ENCODE measurements around the gene POLD1.

The POLD1 gene

DNA sequence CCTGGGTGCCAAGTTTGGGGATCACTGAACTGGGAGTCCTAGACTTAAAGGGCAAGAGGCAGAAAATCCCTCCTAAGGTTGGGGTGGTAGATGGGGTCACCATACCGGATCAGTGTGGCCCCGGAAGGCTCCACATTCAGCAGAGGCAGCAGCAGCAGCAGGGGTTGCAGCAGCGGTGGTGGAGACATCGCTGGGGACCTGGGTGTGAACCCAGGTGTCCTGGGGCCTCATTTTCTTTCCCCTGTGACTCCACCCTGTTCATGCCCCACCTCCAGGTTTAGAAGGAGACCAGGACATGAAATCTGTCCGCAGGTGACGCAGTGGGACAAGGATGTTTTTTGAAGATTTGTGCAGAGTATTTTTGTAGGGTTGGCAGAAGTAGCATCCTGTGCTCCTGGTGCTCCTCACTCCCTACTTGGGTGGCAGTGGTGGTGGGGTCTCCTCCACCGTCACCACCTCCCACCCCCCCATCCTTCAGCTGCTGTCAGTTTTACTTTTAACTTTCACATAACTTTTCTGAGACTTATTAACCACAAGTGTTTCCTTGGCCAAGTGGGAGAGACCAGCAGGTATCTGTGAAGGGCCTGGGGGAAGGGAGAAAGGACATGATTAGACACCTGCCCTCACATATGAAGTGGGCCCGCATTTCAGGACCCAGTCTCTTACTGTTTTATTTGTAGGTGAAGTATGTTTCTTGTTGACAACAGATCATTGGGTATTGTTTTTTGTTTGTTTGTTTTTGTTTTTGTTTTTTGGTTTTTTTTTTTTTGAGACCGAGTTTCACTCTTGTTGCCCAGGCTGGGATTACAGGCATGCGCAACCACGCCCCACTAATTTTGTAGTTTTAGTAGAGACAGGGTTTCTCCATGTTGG, 18.5 kb upstream of the POLD1 start, which contains the start of gene NAPSA:
NAPSA (minus strand) TSS at position 206 of the 873 bp plus-strand sequence; CDS start at position 188, 18 bp downstream.
- Histone ChIP-seq H4K20me1 (ENCODE audit: control insufficient read depth, insufficient read depth, low read depth, low read length) (no peaks in the 10 kb centered on the region), H3K4me3 (ENCODE audit: low read length) (peak within 1 kb of the TSS; percentile 21), H3K27ac (ENCODE audit: low read depth, low read length) (peak within 1 kb of the TSS; percentile 69), H3F3A (ENCODE audit: control insufficient read depth, insufficient read depth) (peaks cover 16% of the 10 kb centered on the region), H3K27me3 (ENCODE audit: control insufficient read depth, low read length) (no peaks in the 10 kb centered on the region), H3K4me1 (ENCODE audit: control insufficient read depth, low read length) (peaks cover 81% of the 10 kb centered on the region), H3K9me2 (replicated peaks; ENCODE audit: control insufficient read depth, low read length) (no peaks in the 10 kb centered on the region), H3K9me3 (ENCODE audit: control insufficient read depth, insufficient read depth, low read length) (peaks cover 3% of the 10 kb centered on the region; the same call in 1 of the 2 replicates), H3K79me2 (ENCODE audit: control insufficient read depth, low read length) (peaks cover 9% of the 10 kb centered on the region; the same call in 1 of the 2 replicates), H3K4me2 (ENCODE audit: low read length) (peak within 1 kb of the TSS; percentile 53), H3K36me3 (ENCODE audit: control insufficient read depth, low read length) (peaks cover 4% of the 10 kb centered on the region; the same call in 1 of the 2 replicates)
- TF ChIP-seq CTCF (IDR thresholded peaks at IDR 0.05; ENCODE audit: low read depth, low read length, poor library complexity, severe bottlenecking) = no peak

GRCh38 chr19:50368649-50369570, 15.2 kb upstream of the POLD1 start:
- TF ChIP-seq EZH2phosphoT487 (IDR thresholded peaks at IDR 0.05; ENCODE audit: borderline replicate concordance, low read length) (no peak), CTCF (IDR thresholded peaks at IDR 0.05; ENCODE audit: low read depth, low read length, poor library complexity, severe bottlenecking) (peak; percentile 85)
- peak overlapping the region; percentile 75 for H3K4me3 ChIP-seq (ENCODE audit: low read length)
- no peaks in the 10 kb centered on the region for H4K20me1 ChIP-seq (ENCODE audit: control insufficient read depth, insufficient read depth, low read depth, low read length)
- H3K4me2 ChIP-seq (ENCODE audit: low read length) = peak overlapping the region; percentile 90
- H3K4me1 ChIP-seq (ENCODE audit: control insufficient read depth, low read length) = peaks cover 52% of the 10 kb centered on the region
- peaks cover 9% of the 10 kb centered on the region; the same call in 1 of the 2 replicates for H3K79me2 ChIP-seq (ENCODE audit: control insufficient read depth, low read length)
- H3F3A ChIP-seq (ENCODE audit: control insufficient read depth, insufficient read depth) = peaks cover 9% of the 10 kb centered on the region
- H3K9me3 ChIP-seq (ENCODE audit: control insufficient read depth, insufficient read depth, low read length) = no peaks in the 10 kb centered on the region
- no peaks in the 10 kb centered on the region for H3K36me3 ChIP-seq (ENCODE audit: control insufficient read depth, low read length)
- H3K27me3 ChIP-seq (ENCODE audit: control insufficient read depth, low read length) = no peaks in the 10 kb centered on the region
- no peaks in the 10 kb centered on the region for H3K9me2 ChIP-seq (replicated peaks; ENCODE audit: control insufficient read depth, low read length)
- peak overlapping the region; percentile 49 for H3K27ac ChIP-seq (ENCODE audit: low read depth, low read length)

DNA sequence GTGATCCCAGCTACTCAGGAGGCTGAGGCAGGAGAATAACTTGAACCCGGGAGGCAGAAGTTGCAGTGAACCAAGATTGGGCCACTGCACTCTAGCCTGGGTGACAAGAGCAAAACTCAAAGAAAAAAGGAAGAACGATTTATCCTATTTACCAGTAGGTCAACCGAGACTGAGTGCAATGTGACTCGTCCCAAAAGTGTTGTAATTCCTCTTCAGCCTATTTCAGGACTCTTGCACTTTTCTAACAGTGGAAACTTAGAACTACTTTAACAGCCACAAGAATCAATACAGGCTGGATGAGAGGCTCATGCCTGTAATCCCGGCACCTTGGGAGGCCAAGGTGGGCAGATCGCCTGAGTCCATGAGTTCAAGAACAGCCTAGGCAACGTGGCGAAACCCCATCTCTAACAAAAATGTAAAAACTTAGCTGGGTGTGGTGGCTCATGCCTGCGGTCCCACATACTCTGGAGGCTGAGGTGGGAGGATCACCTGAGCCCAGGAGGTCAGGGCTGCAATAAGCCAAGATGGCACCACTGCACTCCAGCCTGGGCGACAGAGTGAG, 12.2 kb upstream of the POLD1 start:
- H3K4me1 ChIP-seq (ENCODE audit: control insufficient read depth, low read length) = peaks cover 34% of the 10 kb centered on the region
- H3K9me2 ChIP-seq (replicated peaks; ENCODE audit: control insufficient read depth, low read length) = no peaks in the 10 kb centered on the region
- H3K27ac ChIP-seq (ENCODE audit: low read depth, low read length) = no peak overlapping the region
- no peak overlapping the region for H3K4me2 ChIP-seq (ENCODE audit: low read length)
- H3F3A ChIP-seq (ENCODE audit: control insufficient read depth, insufficient read depth) = peaks cover 5% of the 10 kb centered on the region; the same call in 1 of the 2 replicates
- H3K36me3 ChIP-seq (ENCODE audit: control insufficient read depth, low read length) = peaks cover 3% of the 10 kb centered on the region; the same call in 1 of the 2 replicates
- no peaks in the 10 kb centered on the region for H4K20me1 ChIP-seq (ENCODE audit: control insufficient read depth, insufficient read depth, low read depth, low read length)
- H3K4me3 ChIP-seq (ENCODE audit: low read length) = no peak overlapping the region
- H3K79me2 ChIP-seq (ENCODE audit: control insufficient read depth, low read length) = peaks cover 10% of the 10 kb centered on the region; the same call in 1 of the 2 replicates
- no peaks in the 10 kb centered on the region for H3K27me3 ChIP-seq (ENCODE audit: control insufficient read depth, low read length)
- H3K9me3 ChIP-seq (ENCODE audit: control insufficient read depth, insufficient read depth, low read length) = no peaks in the 10 kb centered on the region
- TF ChIP-seq CTCF (IDR thresholded peaks at IDR 0.05; ENCODE audit: low read depth, low read length, poor library complexity, severe bottlenecking) = no peak
- no peak for TF ChIP-seq EZH2phosphoT487 (IDR thresholded peaks at IDR 0.05; ENCODE audit: borderline replicate concordance, low read length)
